Neutrophil (primary cell): ENCODE measurements around the gene MPND.

Experiments
- H3K27ac ChIP-seq: fragments of 200-600 bp; sonication (generic); 2 replicates; pipeline ENCODE4 v1.5.1; 2016; ENCODE audit warnings: mild to moderate bottlenecking, moderate library complexity
- H3K27me3 ChIP-seq: fragments of 200-600 bp; sonication (generic); 2 replicates; pipeline ENCODE4 v1.6.0; 2016; ENCODE audit warnings: mild to moderate bottlenecking
- H3K36me3 ChIP-seq: fragments of 200-600 bp; sonication (generic); 2 replicates; pipeline ENCODE4 v1.5.1; 2017
- H3K4me1 ChIP-seq, 2 experiments: fragments of 200-600 bp in 1 of 2; sonication (generic) in 1 of 2; 1 replicate in 1 of 2; 2 replicates in 1 of 2; pipeline versions ENCODE4 v1.5.1 to v1.6.1; 2013 to 2016; ENCODE audit warnings: low read depth in 1 of 2, low read length in 1 of 2, mild to moderate bottlenecking in 1 of 2, moderate library complexity in 1 of 2; ENCODE audit not compliant: control insufficient read depth in 1 of 2, insufficient read depth in 1 of 2
- H3K4me3 ChIP-seq, 2 experiments: fragments of 200-600 bp in 1 of 2; sonication (generic) in 1 of 2; 1 replicate in 1 of 2; 2 replicates in 1 of 2; pipeline ENCODE4 v1.5.1; 2013 to 2016; ENCODE audit warnings: low read depth in 1 of 2, low read length in 1 of 2, mild to moderate bottlenecking in 1 of 2, moderate library complexity in 1 of 2
- H3K9me3 ChIP-seq: fragments of 200-600 bp; sonication (generic); 2 replicates; pipeline ENCODE4 v1.5.1; 2016
- CTCF ChIP-seq: fragments of 200-600 bp; sonication (generic); IDR thresholded peaks from 2 replicates; pipeline ENCODE4 v1.5.1; 2016; ENCODE audit warnings: antibody characterized with exemption

MPND gene

GRCh38 chr19:4337906-4338440 lies 5.4 kb upstream of the MPND start:
- H3K27ac ChIP-seq: no peak overlapping the region
- TF ChIP-seq CTCF: no peak
- H3K4me1 ChIP-seq: peaks cover 17 to 18% of the 10 kb centered on the region in 2 experiments
- peaks cover 12% of the 10 kb centered on the region for H3K27me3 ChIP-seq
- peak overlapping the region in 1 of 2 experiments; percentile 41 for H3K4me3 ChIP-seq
- H3K36me3 ChIP-seq: no peaks in the 10 kb centered on the region
- no peaks in the 10 kb centered on the region for H3K9me3 ChIP-seq

- no peaks in the 10 kb centered on the region for H3K36me3 ChIP-seq
- peaks cover 12% of the 10 kb centered on the region for H3K27me3 ChIP-seq
- H3K4me1 ChIP-seq: peaks cover 20 to 21% of the 10 kb centered on the region in 2 experiments
- no peaks in the 10 kb centered on the region for H3K9me3 ChIP-seq
- no peak within 1 kb of the TSS for H3K27ac ChIP-seq
- H3K4me3 ChIP-seq: peak within 1 kb of the TSS in 1 of 2 experiments; percentile 41
- TF ChIP-seq CTCF: no peak
These were observed 4.7 kb upstream of the MPND start, which contains the start of gene STAP2 for GRCh38 chr19:4338441-4339355. TSS of gene STAP2 (minus strand) at chr19:4338827. CDS start at chr19:4338753, 74 bp downstream.

GRCh38 chr19:4342314-4342614 lies 1.1 kb upstream of the MPND start:
- Histone ChIP-seq H3K27me3 (peaks cover 12% of the 10 kb centered on the region), H3K9me3 (no peaks in the 10 kb centered on the region), H3K4me1 (peaks cover 28 to 29% of the 10 kb centered on the region in 2 experiments), H3K27ac (peak overlapping the region; percentile 92), H3K36me3 (no peaks in the 10 kb centered on the region), H3K4me3 (peak overlapping the region; percentile 93 to 96)
- TF ChIP-seq CTCF: no peak

- H3K27me3 ChIP-seq: peaks cover 11% of the 10 kb centered on the region
- H3K4me1 ChIP-seq: peaks cover 29 to 30% of the 10 kb centered on the region in 2 experiments
- H3K36me3 ChIP-seq: no peaks in the 10 kb centered on the region
- no peaks in the 10 kb centered on the region for H3K9me3 ChIP-seq
- H3K27ac ChIP-seq: peak overlapping the region; percentile 92
- TF ChIP-seq CTCF: peak; percentile 26
- H3K4me3 ChIP-seq: peak overlapping the region; percentile 93 to 96
These were observed 570 bp upstream of the MPND start for GRCh38 chr19:4342615-4343369.

GRCh38 chr19:4345342-4346019 lies 2.1 kb downstream of the MPND start:
- H3K9me3 ChIP-seq: no peaks in the 10 kb centered on the region
- H3K36me3 ChIP-seq: no peaks in the 10 kb centered on the region
- no peak overlapping the region for H3K27ac ChIP-seq
- H3K4me3 ChIP-seq: no peak overlapping the region
- H3K4me1 ChIP-seq: peaks cover 19 to 20% of the 10 kb centered on the region in 2 experiments
- H3K27me3 ChIP-seq: no peaks in the 10 kb centered on the region
- TF ChIP-seq CTCF: no peak
